ENCODE measurements around the gene RTN4R. TPM values are rescaled to one million over a fixed set of nuclear protein-coding genes. Genes with fewer than 3 reads are reported as not detected.
"Not testable (repeated sequence)": the region's sequence is repeated elsewhere in the genome, so short reads cannot be mapped to it uniquely, and the experiment has no call there.

Gene RTN4R
- total RNA-seq, 2 experiments from 2014 or later: 3.1 to 4.0 TPM

- POLR2A ChIA-PET; H3K36me3 Mint-ChIP-seq (ENCODE audit: low read depth); DNase-seq; H3K27me3 Mint-ChIP-seq; H3K9me3 Mint-ChIP-seq; H3K4me1 Mint-ChIP-seq; H3K27ac Mint-ChIP-seq: not testable (repeated sequence)
- peak overlapping the region; percentile 10 for H3K4me3 Mint-ChIP-seq
- CTCF ChIA-PET: interaction anchor here (1.5 kb wide), 1 partner anchor 9 kb away, joined by 3 read pairs; no protein-coding TSS in a partner anchor
Measured at GRCh38 chr22:20269201-20269600, 1.1 kb upstream of the RTN4R start.

- DNase-seq: peak; percentile 14
- Mint-ChIP-seq H3K4me1 (peaks cover 4% of the 10 kb centered on the region), H3K27ac (no peak overlapping the region), H3K27me3 (peaks cover 9% of the 10 kb centered on the region), H3K9me3 (no peaks in the 10 kb centered on the region), H3K36me3 (ENCODE audit: low read depth) (no peaks in the 10 kb centered on the region), H3K4me3 (peak overlapping the region; percentile 40)
- POLR2A ChIA-PET: no interaction called here
- CTCF ChIA-PET: no interaction called here
Measured at GRCh38 chr22:20267441-20268278, 458 bp downstream of the RTN4R start.

GRCh38 chr22:20266667-20267440, 1.3 kb downstream of the RTN4R start:
- CTCF ChIA-PET; H3K36me3 Mint-ChIP-seq (ENCODE audit: low read depth); H3K9me3 Mint-ChIP-seq; DNase-seq; H3K27me3 Mint-ChIP-seq; H3K4me1 Mint-ChIP-seq; POLR2A ChIA-PET; H3K27ac Mint-ChIP-seq: not testable (repeated sequence)
- H3K4me3 Mint-ChIP-seq: peak overlapping the region; percentile 49

GRCh38 chr22:20265772-20266666, 2.1 kb downstream of the RTN4R start:
- H3K9me3 Mint-ChIP-seq; DNase-seq; POLR2A ChIA-PET; H3K4me1 Mint-ChIP-seq; H3K27ac Mint-ChIP-seq; H3K27me3 Mint-ChIP-seq; CTCF ChIA-PET; H3K36me3 Mint-ChIP-seq (ENCODE audit: low read depth): not testable (repeated sequence)
- peak overlapping the region; percentile 49 for H3K4me3 Mint-ChIP-seq

GRCh38 chr22:20264614-20265452, 3.3 kb downstream of the RTN4R start:
- no peaks in the 10 kb centered on the region for H3K36me3 Mint-ChIP-seq (ENCODE audit: low read depth)
- H3K9me3 Mint-ChIP-seq: no peaks in the 10 kb centered on the region
- H3K4me3 Mint-ChIP-seq: no peak overlapping the region
- H3K4me1 Mint-ChIP-seq: peaks cover 4% of the 10 kb centered on the region
- no peak for DNase-seq
- CTCF ChIA-PET: no interaction called here
- H3K27me3 Mint-ChIP-seq: peaks cover 9% of the 10 kb centered on the region
- POLR2A ChIA-PET: no interaction called here
- H3K27ac Mint-ChIP-seq: no peak overlapping the region

- DNase-seq, H3K9me3 Mint-ChIP-seq, POLR2A ChIA-PET: not testable (repeated sequence)
Measured at GRCh38 chr22:20263404-20264281, 4.5 kb downstream of the RTN4R start.

GRCh38 chr22:20262582-20263147, 5.5 kb downstream of the RTN4R start:
- CTCF ChIA-PET: no interaction called here
- peaks cover 2% of the 10 kb centered on the region for H3K4me1 Mint-ChIP-seq
- no peaks in the 10 kb centered on the region for H3K36me3 Mint-ChIP-seq (ENCODE audit: low read depth)
- H3K27ac Mint-ChIP-seq: no peak overlapping the region
- DNase-seq: no peak
- no peaks in the 10 kb centered on the region for H3K9me3 Mint-ChIP-seq
- peaks cover 7% of the 10 kb centered on the region for H3K27me3 Mint-ChIP-seq
- H3K4me3 Mint-ChIP-seq: no peak overlapping the region
- POLR2A ChIA-PET: no interaction called here

More at GRCh38 chr22:20263404-20264281, 4.5 kb downstream of the RTN4R start:
- H3K27ac Mint-ChIP-seq; H3K4me1 Mint-ChIP-seq; H3K4me3 Mint-ChIP-seq; H3K27me3 Mint-ChIP-seq; CTCF ChIA-PET; H3K36me3 Mint-ChIP-seq (ENCODE audit: low read depth): not testable (repeated sequence)

- no peaks in the 10 kb centered on the region for H3K36me3 Mint-ChIP-seq (ENCODE audit: low read depth)
- H3K9me3 Mint-ChIP-seq: no peaks in the 10 kb centered on the region
- POLR2A ChIA-PET: no interaction called here
- no peak for DNase-seq
- no peak overlapping the region for H3K27ac Mint-ChIP-seq
- peaks cover 6% of the 10 kb centered on the region for H3K27me3 Mint-ChIP-seq
- peaks cover 2% of the 10 kb centered on the region for H3K4me1 Mint-ChIP-seq
- CTCF ChIA-PET: no interaction called here
- H3K4me3 Mint-ChIP-seq: no peak overlapping the region
Measured at GRCh38 chr22:20261848-20262581, 6.1 kb downstream of the RTN4R start.

GRCh38 chr22:20260071-20260765, 7.9 kb downstream of the RTN4R start:
- Mint-ChIP-seq H3K9me3 (no peaks in the 10 kb centered on the region), H3K4me1 (no peaks in the 10 kb centered on the region)

GRCh38 chr22:20259327-20259688, 8.8 kb downstream of the RTN4R start:
- no peaks in the 10 kb centered on the region for H3K36me3 Mint-ChIP-seq (ENCODE audit: low read depth)
- POLR2A ChIA-PET: no interaction called here
- H3K27me3 Mint-ChIP-seq: no peaks in the 10 kb centered on the region
- no peak overlapping the region for H3K4me3 Mint-ChIP-seq
- H3K27ac Mint-ChIP-seq: no peak overlapping the region
- H3K4me1 Mint-ChIP-seq: peaks cover 6% of the 10 kb centered on the region
- H3K9me3 Mint-ChIP-seq: no peaks in the 10 kb centered on the region
- CTCF ChIA-PET: interaction anchor here (0.7 to 1.4 kb wide), 2 partner anchors 11 to 18 kb away, joined by 3 to 4 read pairs; no protein-coding TSS in a partner anchor
- no peak for DNase-seq

More at GRCh38 chr22:20260071-20260765, 7.9 kb downstream of the RTN4R start:
- no peaks in the 10 kb centered on the region for H3K27me3 Mint-ChIP-seq
- ChIA-PET POLR2A (no interaction called here), CTCF (interaction anchor here (0.9 kb wide), 1 partner anchor 9 kb away, joined by 3 read pairs; no protein-coding TSS in a partner anchor)
- DNase-seq: no peak
- no peak overlapping the region for H3K27ac Mint-ChIP-seq
- no peak overlapping the region for H3K4me3 Mint-ChIP-seq
- H3K36me3 Mint-ChIP-seq (ENCODE audit: low read depth): no peaks in the 10 kb centered on the region

Measured in activated CD4-positive, alpha-beta T cell treated with anti-CD3 and anti-CD28 coated beads, Interleukin-2, amount 10 ng/mL, durations not matched to agents 7 days and 5 days (primary cell).